ENCODE measurements around the gene HDLBP.

Gene HDLBP

DNA sequence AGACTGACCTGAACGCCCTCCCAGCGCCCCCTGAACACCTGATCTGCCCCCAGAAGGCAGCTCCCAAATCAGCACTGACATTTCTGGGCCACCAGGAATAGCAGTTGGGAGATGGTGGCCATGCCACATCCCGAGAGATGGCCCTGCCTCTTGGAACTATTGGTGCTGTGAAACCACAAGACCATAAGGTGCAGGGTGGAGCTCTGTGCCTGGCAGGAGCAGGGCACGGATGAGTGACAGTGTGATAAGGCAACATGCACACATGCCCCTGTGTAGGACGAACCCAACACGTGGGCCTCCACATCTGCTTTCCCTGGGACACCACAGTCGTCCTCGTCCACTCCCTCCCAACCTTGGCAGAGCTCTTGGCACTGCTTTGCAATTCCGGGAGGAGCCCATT is 100.1 kb downstream of the HDLBP start:
- Histone ChIP-seq H3K4me1 (peaks cover 2% of the 10 kb centered on the region; the same call in 1 of the 2 replicates), H3K4me3 (ENCODE audit: low read depth, low read length) (no peak overlapping the region), H3K27me3 (no peaks in the 10 kb centered on the region), H3K9me3 (no peaks in the 10 kb centered on the region), H3K36me3 (no peaks in the 10 kb centered on the region)
- TF ChIP-seq, protein P1, sequence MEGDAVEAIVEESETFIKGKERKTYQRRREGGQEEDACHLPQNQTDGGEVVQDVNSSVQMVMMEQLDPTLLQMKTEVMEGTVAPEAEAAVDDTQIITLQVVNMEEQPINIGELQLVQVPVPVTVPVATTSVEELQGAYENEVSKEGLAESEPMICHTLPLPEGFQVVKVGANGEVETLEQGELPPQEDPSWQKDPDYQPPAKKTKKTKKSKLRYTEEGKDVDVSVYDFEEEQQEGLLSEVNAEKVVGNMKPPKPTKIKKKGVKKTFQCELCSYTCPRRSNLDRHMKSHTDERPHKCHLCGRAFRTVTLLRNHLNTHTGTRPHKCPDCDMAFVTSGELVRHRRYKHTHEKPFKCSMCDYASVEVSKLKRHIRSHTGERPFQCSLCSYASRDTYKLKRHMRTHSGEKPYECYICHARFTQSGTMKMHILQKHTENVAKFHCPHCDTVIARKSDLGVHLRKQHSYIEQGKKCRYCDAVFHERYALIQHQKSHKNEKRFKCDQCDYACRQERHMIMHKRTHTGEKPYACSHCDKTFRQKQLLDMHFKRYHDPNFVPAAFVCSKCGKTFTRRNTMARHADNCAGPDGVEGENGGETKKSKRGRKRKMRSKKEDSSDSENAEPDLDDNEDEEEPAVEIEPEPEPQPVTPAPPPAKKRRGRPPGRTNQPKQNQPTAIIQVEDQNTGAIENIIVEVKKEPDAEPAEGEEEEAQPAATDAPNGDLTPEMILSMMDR (IDR thresholded peaks at IDR 0.05; ENCODE audit: low read depth, low read length): no peak
- DNase-seq: no peak

DNA sequence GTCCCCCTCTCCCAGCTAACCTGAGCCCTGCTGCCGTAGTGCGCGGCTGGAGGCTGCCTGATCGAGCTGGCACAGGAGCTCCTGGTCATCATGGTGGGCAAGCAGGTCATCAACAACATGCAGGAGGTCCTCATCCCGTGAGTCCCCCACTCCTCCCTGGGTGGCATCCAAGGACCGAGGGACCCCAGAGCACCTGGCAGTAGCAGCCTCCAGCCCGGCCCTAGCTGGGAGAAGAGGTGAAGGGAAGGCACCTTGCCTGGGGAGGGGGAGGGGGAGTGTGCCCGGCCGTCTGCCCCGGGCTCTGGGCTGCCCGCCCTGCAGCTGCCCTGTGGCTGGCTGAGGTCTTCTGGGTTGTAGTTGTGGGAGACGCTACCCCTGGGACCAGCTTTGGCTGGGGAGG is 100.7 kb downstream of the HDLBP start:
- DNase-seq: no peak

DNA sequence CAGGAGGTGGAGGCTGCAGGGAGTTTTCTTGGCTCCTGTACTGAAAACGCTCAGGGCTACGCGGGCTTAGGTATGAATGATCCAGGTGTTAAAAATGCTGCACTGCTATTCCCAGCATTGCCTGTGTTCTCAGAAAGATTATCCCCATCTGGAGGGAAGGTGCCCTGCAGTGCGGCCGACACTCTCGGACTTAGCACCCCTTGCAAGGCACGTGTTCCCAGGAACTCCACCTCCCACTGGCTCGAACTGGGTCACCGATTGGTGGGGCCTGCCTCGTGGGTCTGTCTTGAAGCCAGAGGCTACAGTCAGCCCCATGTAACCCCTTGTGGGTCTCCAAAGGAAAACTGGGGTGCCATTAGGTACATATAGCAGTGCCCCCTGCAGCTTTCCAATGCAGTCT is 101.3 kb downstream of the HDLBP start:
- Histone ChIP-seq H3K4me1 (peaks cover 2% of the 10 kb centered on the region; the same call in 1 of the 2 replicates), H3K27me3 (no peaks in the 10 kb centered on the region)

More for the DNA sequence above, 100.7 kb downstream of the HDLBP start:
- no peak overlapping the region for H3K4me3 ChIP-seq (ENCODE audit: low read depth, low read length)
- no peaks in the 10 kb centered on the region for H3K27me3 ChIP-seq
- H3K36me3 ChIP-seq: no peaks in the 10 kb centered on the region
- no peaks in the 10 kb centered on the region for H3K9me3 ChIP-seq
- TF ChIP-seq, protein P1 (IDR thresholded peaks at IDR 0.05; ENCODE audit: low read depth, low read length): no peak
- H3K4me1 ChIP-seq: peaks cover 2% of the 10 kb centered on the region; the same call in 1 of the 2 replicates

DNA sequence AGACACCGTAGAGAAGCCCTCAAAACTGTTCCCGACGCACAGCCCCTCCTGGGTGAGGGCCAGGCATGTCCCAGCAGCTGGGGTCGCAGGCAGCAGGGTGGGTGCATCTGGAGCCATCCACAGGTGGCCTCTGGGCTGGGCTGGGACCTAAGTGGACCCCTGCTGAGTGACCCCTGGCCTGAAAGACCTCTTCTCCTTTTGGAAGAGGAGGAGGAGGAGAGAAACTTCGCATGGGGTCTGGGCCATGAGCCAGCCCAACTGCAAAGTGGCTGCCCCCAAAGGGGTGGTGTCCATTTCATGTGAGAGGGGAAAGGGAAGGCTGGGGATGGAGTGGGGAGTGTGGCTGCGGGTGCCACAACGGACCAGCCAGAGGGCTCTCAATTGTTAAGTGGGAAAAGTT is 101.9 kb downstream of the HDLBP start:
- DNase-seq: no peak
- TF ChIP-seq, protein P1 (IDR thresholded peaks at IDR 0.05; ENCODE audit: low read depth, low read length): no peak
- H3K4me1 ChIP-seq: no peaks in the 10 kb centered on the region
- no peak overlapping the region for H3K4me3 ChIP-seq (ENCODE audit: low read depth, low read length)
- H3K36me3 ChIP-seq: no peaks in the 10 kb centered on the region
- no peaks in the 10 kb centered on the region for H3K9me3 ChIP-seq
- no peaks in the 10 kb centered on the region for H3K27me3 ChIP-seq

More for the DNA sequence above, 101.3 kb downstream of the HDLBP start:
- no peak overlapping the region for H3K4me3 ChIP-seq (ENCODE audit: low read depth, low read length)
- TF ChIP-seq, protein P1 (IDR thresholded peaks at IDR 0.05; ENCODE audit: low read depth, low read length): no peak
- DNase-seq: no peak
- no peaks in the 10 kb centered on the region for H3K36me3 ChIP-seq
- no peaks in the 10 kb centered on the region for H3K9me3 ChIP-seq

DNA sequence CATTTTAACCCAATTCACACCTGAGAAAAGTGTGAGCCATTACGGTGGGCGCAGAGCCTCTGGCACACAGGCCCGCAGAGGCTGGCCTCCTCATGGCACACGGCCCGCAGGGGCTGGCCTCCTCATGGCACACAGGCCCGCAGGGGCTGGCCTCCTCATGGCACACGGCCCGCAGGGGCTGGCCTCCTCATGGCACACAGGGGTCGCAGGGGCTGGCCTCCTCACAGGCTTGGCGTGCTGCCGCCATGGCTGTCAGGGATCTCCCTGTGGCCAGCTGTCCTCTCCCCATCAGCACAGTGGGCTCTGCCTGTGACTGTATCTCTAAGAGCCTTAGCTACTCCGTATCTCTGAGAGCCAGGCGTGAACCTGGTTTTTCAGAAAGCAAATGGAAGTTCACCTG is 102.4 kb downstream of the HDLBP start:
- no peaks in the 10 kb centered on the region for H3K27me3 ChIP-seq
- no peaks in the 10 kb centered on the region for H3K9me3 ChIP-seq
- TF ChIP-seq, protein P1 (IDR thresholded peaks at IDR 0.05; ENCODE audit: low read depth, low read length): no peak
- H3K36me3 ChIP-seq: no peaks in the 10 kb centered on the region
- no peak overlapping the region for H3K4me3 ChIP-seq (ENCODE audit: low read depth, low read length)
- no peaks in the 10 kb centered on the region for H3K4me1 ChIP-seq
- no peak for DNase-seq

DNA sequence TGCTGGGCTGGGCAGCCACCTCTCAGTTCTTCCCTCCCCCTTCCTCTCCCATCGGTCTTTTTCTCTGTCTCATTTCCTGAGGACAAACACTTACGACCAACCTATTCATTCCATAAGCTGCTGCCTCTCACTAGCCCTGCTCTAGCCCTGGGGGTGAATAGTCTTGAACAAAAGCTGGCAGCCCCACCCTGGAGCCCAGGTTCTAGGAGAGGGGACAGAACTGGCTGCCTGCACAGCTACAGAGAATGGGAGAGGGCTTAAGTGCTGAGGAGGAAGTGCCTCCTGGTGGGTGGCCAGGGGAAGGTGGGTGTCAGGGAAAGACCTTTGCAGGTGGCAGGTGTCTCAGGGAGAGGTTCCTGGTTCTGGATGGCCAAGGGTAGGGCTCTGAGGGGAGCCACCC is 104.2 kb downstream of the HDLBP start:
- Histone ChIP-seq H3K4me1 (no peaks in the 10 kb centered on the region), H3K27me3 (no peaks in the 10 kb centered on the region), H3K9me3 (no peaks in the 10 kb centered on the region), H3K4me3 (ENCODE audit: low read depth, low read length) (no peak overlapping the region), H3K36me3 (no peaks in the 10 kb centered on the region)
- DNase-seq: no peak
- TF ChIP-seq, protein P1 (IDR thresholded peaks at IDR 0.05; ENCODE audit: low read depth, low read length): no peak
